ENCODE results near the gene REEP5. TPM values are rescaled to one million over a fixed set of nuclear protein-coding genes. Genes with fewer than 3 reads are reported as not detected.
A peak's percentile ranks its signal among the peaks of the same experiment; 100 is the strongest.
"Not testable (repeated sequence)": the region's sequence is repeated elsewhere in the genome, so short reads cannot be mapped to it uniquely, and the experiment has no call there.

REEP5 gene
- total RNA-seq, 1 donor from 2014 or later = 77.9 TPM

- Mint-ChIP-seq H3K27me3 (ENCODE audit: insufficient read depth) (no peaks in the 10 kb centered on the region), H3K9me3 (no peaks in the 10 kb centered on the region), H3K4me3 (no peak overlapping the region), H3K36me3 (ENCODE audit: low read depth) (peaks cover 25% of the 10 kb centered on the region), H3K4me1 (ENCODE audit: low read depth) (peaks cover 21% of the 10 kb centered on the region), H3K27ac (no peak overlapping the region)
- intact Hi-C loops (cut with micrococcal nuclease) = no loop called here
- no peak for DNase-seq (ENCODE audit: low spot score)
Observed at GRCh38 chr5:112906637-112907036, 15.4 kb downstream of the REEP5 start.

GRCh38 chr5:112904996-112905395, 17.0 kb downstream of the REEP5 start:
- Mint-ChIP-seq H3K36me3 (ENCODE audit: low read depth) (peaks cover 24% of the 10 kb centered on the region), H3K4me1 (ENCODE audit: low read depth) (peaks cover 14% of the 10 kb centered on the region)
- H3K27me3 Mint-ChIP-seq (ENCODE audit: insufficient read depth); intact Hi-C loops (cut with micrococcal nuclease); DNase-seq (ENCODE audit: low spot score); H3K27ac Mint-ChIP-seq; H3K9me3 Mint-ChIP-seq; H3K4me3 Mint-ChIP-seq: not testable (repeated sequence)

- Mint-ChIP-seq H3K4me3 (no peak overlapping the region), H3K27me3 (ENCODE audit: insufficient read depth) (no peaks in the 10 kb centered on the region), H3K36me3 (ENCODE audit: low read depth) (peaks cover 29% of the 10 kb centered on the region), H3K4me1 (ENCODE audit: low read depth) (peaks cover 14% of the 10 kb centered on the region), H3K9me3 (no peaks in the 10 kb centered on the region), H3K27ac (no peak overlapping the region)
- intact Hi-C loops (cut with micrococcal nuclease) = no loop called here
- no peak for DNase-seq (ENCODE audit: low spot score)
Observed at GRCh38 chr5:112902561-112902960, 19.5 kb downstream of the REEP5 start.

- Mint-ChIP-seq H3K4me1 (ENCODE audit: low read depth) (peaks cover 21% of the 10 kb centered on the region), H3K27ac (no peak overlapping the region), H3K4me3 (no peak overlapping the region), H3K27me3 (ENCODE audit: insufficient read depth) (no peaks in the 10 kb centered on the region), H3K9me3 (no peaks in the 10 kb centered on the region), H3K36me3 (ENCODE audit: low read depth) (peaks cover 49% of the 10 kb centered on the region)
- no peak for DNase-seq (ENCODE audit: low spot score)
- intact Hi-C loops (cut with micrococcal nuclease) = no loop called here
Observed at GRCh38 chr5:112895682-112896081, 26.3 kb downstream of the REEP5 start.

- Mint-ChIP-seq H3K4me1 (ENCODE audit: low read depth) (peaks cover 34% of the 10 kb centered on the region), H3K27ac (no peak overlapping the region), H3K27me3 (ENCODE audit: insufficient read depth) (no peaks in the 10 kb centered on the region), H3K36me3 (ENCODE audit: low read depth) (peaks cover 49% of the 10 kb centered on the region), H3K4me3 (no peak overlapping the region), H3K9me3 (peaks cover 5% of the 10 kb centered on the region)
- intact Hi-C loops (cut with micrococcal nuclease) = no loop called here
- no peak for DNase-seq (ENCODE audit: low spot score)
Observed at GRCh38 chr5:112892776-112893175, 29.3 kb downstream of the REEP5 start.

- DNase-seq (ENCODE audit: low spot score); H3K4me3 Mint-ChIP-seq; H3K27me3 Mint-ChIP-seq (ENCODE audit: insufficient read depth); H3K27ac Mint-ChIP-seq; H3K9me3 Mint-ChIP-seq; intact Hi-C loops (cut with micrococcal nuclease): not testable (repeated sequence)
- peaks cover 41% of the 10 kb centered on the region for H3K4me1 Mint-ChIP-seq (ENCODE audit: low read depth)
- peaks cover 48% of the 10 kb centered on the region for H3K36me3 Mint-ChIP-seq (ENCODE audit: low read depth)
Observed at GRCh38 chr5:112892066-112892465, 30.0 kb downstream of the REEP5 start.

- intact Hi-C loops (cut with micrococcal nuclease) = no loop called here
- Mint-ChIP-seq H3K4me1 (ENCODE audit: low read depth) (peaks cover 38% of the 10 kb centered on the region), H3K27me3 (ENCODE audit: insufficient read depth) (no peaks in the 10 kb centered on the region), H3K4me3 (peak overlapping the region; percentile 54), H3K9me3 (peaks cover 5% of the 10 kb centered on the region), H3K36me3 (ENCODE audit: low read depth) (peaks cover 44% of the 10 kb centered on the region), H3K27ac (peak overlapping the region; percentile 64)
- DNase-seq (ENCODE audit: low spot score) = no peak
Observed at GRCh38 chr5:112886975-112887374, 35.1 kb downstream of the REEP5 start.

GRCh38 chr5:112885001-112885400, 37.0 kb downstream of the REEP5 start:
- Mint-ChIP-seq H3K27ac (no peak overlapping the region), H3K4me1 (ENCODE audit: low read depth) (peaks cover 39% of the 10 kb centered on the region), H3K9me3 (peaks cover 5% of the 10 kb centered on the region), H3K27me3 (ENCODE audit: insufficient read depth) (no peaks in the 10 kb centered on the region), H3K4me3 (no peak overlapping the region), H3K36me3 (ENCODE audit: low read depth) (peaks cover 42% of the 10 kb centered on the region)
- no peak for DNase-seq (ENCODE audit: low spot score)
- intact Hi-C loops (cut with micrococcal nuclease) = no loop called here

- intact Hi-C loops (cut with micrococcal nuclease) = no loop called here
- Mint-ChIP-seq H3K9me3 (no peaks in the 10 kb centered on the region), H3K27ac (no peak overlapping the region), H3K4me3 (no peak overlapping the region), H3K4me1 (ENCODE audit: low read depth) (peaks cover 43% of the 10 kb centered on the region), H3K36me3 (ENCODE audit: low read depth) (peaks cover 39% of the 10 kb centered on the region), H3K27me3 (ENCODE audit: insufficient read depth) (no peaks in the 10 kb centered on the region)
- no peak for DNase-seq (ENCODE audit: low spot score)
Observed at GRCh38 chr5:112883192-112883591, 38.8 kb downstream of the REEP5 start.

GRCh38 chr5:112880219-112880964, 41.6 kb downstream of the REEP5 start:
- H3K36me3 Mint-ChIP-seq (ENCODE audit: low read depth) = peaks cover 29% of the 10 kb centered on the region
- H3K4me3 Mint-ChIP-seq = peak overlapping the region; percentile 19
- H3K27me3 Mint-ChIP-seq (ENCODE audit: insufficient read depth) = no peaks in the 10 kb centered on the region
- intact Hi-C loops (cut with micrococcal nuclease) = no loop called here
- no peaks in the 10 kb centered on the region for H3K9me3 Mint-ChIP-seq
- no peak for DNase-seq (ENCODE audit: low spot score)
- H3K4me1 Mint-ChIP-seq (ENCODE audit: low read depth) = peaks cover 34% of the 10 kb centered on the region
- peak overlapping the region; percentile 57 for H3K27ac Mint-ChIP-seq

- intact Hi-C loops (cut with micrococcal nuclease) = loop anchor here (1.0 to 2.0 kb wide), 5 partner anchors 8 to 98 kb away; partner anchors contain the start of genes DCP2, REEP5 and SRP19
- Mint-ChIP-seq H3K9me3 (no peaks in the 10 kb centered on the region), H3K27me3 (ENCODE audit: insufficient read depth) (no peaks in the 10 kb centered on the region), H3K36me3 (ENCODE audit: low read depth) (peaks cover 32% of the 10 kb centered on the region), H3K27ac (peak overlapping the region; percentile 54), H3K4me1 (ENCODE audit: low read depth) (peaks cover 42% of the 10 kb centered on the region), H3K4me3 (peak overlapping the region; percentile 31)
- peak; percentile 62 for DNase-seq (ENCODE audit: low spot score)
Observed at GRCh38 chr5:112878760-112879159, 43.3 kb downstream of the REEP5 start.

GRCh38 chr5:112878101-112878500, 43.9 kb downstream of the REEP5 start:
- no peaks in the 10 kb centered on the region for H3K9me3 Mint-ChIP-seq
- H3K4me3 Mint-ChIP-seq = no peak overlapping the region
- peaks cover 35% of the 10 kb centered on the region for H3K36me3 Mint-ChIP-seq (ENCODE audit: low read depth)
- intact Hi-C loops (cut with micrococcal nuclease) = loop anchor here (1.0 to 2.0 kb wide), 5 partner anchors 8 to 99 kb away; partner anchors contain the start of genes DCP2, REEP5 and SRP19
- peak overlapping the region; percentile 64 for H3K27ac Mint-ChIP-seq
- DNase-seq (ENCODE audit: low spot score) = no peak
- no peaks in the 10 kb centered on the region for H3K27me3 Mint-ChIP-seq (ENCODE audit: insufficient read depth)
- peaks cover 49% of the 10 kb centered on the region for H3K4me1 Mint-ChIP-seq (ENCODE audit: low read depth)

- Mint-ChIP-seq H3K36me3 (ENCODE audit: low read depth) (peaks cover 43% of the 10 kb centered on the region), H3K4me1 (ENCODE audit: low read depth) (peaks cover 57% of the 10 kb centered on the region), H3K27ac (no peak overlapping the region), H3K4me3 (no peak overlapping the region), H3K9me3 (no peaks in the 10 kb centered on the region), H3K27me3 (ENCODE audit: insufficient read depth) (no peaks in the 10 kb centered on the region)
- intact Hi-C loops (cut with micrococcal nuclease) = no loop called here
- no peak for DNase-seq (ENCODE audit: low spot score)
Observed at GRCh38 chr5:112876362-112876761, 45.7 kb downstream of the REEP5 start.
